HK-2 (cell line): ENCODE measurements around the gene ZNF408.
A peak's percentile ranks its signal among the peaks of the same experiment; 100 is the strongest.
"Not testable (repeated sequence)": the region's sequence is repeated elsewhere in the genome, so short reads cannot be mapped to it uniquely, and the experiment has no call there.

Experiments used
- DNase-seq: peaks from one replicate; pipeline ENCODE4 v3.0.0-alpha.2; 2018; ENCODE audit not compliant: unreplicated experiment

The ZNF408 gene

DNA sequence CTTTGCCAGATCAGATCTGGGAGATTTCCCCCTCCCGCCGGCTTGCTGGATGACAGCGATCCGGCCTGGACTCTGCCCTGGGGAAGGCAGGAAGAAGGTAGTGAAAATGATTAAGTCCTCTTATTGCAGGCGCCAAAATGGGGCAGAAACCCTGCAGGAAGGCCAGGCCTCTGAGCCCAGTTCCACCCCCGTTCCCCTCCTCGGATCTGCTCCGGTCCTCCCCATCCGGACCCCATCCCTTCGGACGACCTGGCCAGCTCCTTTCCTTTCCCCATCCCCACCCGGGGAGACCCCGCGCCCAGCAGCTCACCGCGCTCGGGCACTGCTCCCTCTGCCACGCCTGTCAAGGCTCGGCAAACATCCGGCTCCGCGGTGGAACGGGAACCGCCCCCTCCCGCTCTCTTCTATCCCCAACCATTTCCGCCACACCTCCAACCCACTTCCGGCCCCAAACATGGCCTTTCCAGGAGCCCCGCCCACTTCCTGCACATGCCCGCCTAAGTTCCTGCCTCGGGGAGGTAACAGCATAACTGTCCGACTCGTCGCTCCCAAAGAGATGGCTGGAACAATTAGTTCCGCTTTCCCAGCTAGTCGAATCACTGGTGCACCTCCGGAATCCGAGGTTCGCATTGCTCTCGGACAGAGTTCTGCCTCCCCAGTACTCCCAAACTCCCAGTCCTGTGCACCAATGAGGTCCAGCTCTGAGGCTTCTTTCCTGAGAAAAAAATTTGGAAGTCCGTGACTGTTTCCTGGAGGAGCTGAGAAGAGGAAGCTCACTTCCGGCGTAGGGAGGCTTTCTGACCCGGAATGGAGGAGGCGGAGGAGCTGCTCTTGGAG, at the start of gene ZNF408, which contains the start of gene ARHGAP1:
Gene ZNF408, plus strand, starts transcription at position 791 of the 837 bp plus-strand sequence. Its CDS starts 17 bp downstream, at position 808.
Gene ARHGAP1, minus strand, starts transcription at position 379 of the 837 bp plus-strand sequence. CDS start 4,512 bp downstream, outside the sequence.
- DNase-seq, result peak; percentile 95

DNA sequence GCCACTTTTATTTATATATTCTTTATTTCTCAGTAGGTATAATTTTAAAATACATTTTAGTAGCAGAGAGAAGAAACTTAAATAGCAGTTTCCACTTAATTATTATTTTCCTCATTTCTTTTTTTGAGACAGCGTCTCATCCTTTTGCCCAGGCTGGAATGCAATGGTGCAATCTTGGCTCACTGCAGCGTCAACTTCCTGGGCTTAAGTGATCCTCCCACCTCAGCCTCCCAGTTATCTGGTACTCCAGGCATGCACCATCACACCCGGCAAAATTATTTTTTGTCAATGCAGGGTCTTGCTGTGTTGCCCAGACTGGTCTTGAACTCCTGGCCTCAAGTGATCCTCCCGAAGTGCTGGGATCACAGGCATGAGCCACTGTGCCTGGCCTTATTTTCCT, 45.2 kb upstream of the ZNF408 start:
- DNase-seq, result no peak

DNA sequence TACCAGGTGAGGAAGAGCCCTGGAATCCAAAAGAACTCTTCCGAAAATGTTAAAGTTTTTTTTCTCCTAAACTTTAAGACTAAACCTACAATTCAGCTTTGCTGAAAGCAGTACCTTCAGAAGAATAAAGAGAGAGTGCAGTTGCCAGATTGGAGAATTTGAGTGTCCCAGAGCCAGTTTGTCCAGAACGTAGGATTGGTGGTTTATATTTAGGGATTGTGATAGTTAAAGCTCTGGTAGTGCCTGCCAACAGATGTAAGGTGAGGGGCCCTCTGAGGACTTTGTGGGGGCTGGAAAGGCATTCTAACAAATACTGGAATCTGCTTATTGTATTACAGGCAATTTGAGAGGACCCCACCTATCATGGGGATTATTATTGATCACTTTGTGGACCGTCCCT, 43.6 kb upstream of the ZNF408 start:
- no peak for DNase-seq

DNA sequence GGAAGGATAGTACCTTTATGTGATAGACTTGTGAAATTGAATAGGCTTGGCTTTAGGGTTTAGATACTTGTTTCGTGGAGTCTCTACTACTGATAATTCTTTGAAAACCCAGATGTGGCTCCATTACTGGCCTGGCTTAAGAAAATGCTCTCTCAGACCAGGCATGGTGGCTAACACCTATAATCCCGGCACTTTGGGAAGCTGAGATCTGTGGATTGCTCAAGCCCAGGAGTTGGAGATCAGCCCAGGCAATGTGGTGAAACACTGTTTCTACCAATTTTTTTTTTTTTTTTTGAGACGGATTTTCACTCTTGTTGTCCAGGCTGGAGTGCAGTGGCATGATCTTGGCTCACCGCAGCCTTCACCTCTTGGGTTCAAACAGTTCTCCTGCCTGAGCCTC, 42.6 kb upstream of the ZNF408 start:
- no peak for DNase-seq

DNA sequence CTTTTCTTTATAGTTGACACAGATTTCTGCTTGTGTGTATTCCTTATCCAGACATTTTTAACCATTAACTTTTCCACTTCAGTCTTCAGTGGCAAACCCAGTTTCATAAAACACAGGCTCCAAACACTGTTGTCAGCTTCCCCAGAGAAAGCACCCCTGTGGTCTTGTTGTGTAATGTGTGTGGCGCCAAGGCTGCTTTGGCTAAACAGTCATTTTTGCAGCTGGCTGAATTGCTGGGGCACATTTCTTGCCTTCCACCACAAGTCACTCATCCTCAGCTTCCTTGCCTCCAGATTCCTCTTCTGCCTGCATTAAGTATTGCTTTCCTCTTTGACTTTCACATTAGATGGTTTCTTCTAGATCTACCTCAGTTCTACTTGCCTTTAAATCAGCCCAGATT, 40.9 kb upstream of the ZNF408 start:
- no peak for DNase-seq

DNA sequence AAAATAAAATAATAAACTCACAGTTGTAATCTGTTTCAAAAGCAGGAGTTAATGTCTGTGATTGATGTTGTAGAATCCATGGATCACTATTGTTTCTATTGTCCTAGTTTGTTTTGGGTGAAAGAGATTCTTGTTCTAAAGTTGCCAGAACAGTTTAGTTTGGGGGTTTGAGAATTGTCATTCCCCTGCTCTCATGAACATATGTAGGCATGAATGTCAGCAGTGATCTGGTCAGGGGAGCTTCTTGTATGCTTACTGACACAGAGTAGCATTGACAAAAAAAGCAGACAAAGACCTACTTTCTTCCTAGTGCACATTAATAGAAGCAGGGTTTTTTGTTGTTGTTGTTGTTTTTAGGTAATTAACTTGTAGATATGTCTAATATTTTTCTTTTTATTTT, 39.0 kb upstream of the ZNF408 start:
- no peak for DNase-seq

DNA sequence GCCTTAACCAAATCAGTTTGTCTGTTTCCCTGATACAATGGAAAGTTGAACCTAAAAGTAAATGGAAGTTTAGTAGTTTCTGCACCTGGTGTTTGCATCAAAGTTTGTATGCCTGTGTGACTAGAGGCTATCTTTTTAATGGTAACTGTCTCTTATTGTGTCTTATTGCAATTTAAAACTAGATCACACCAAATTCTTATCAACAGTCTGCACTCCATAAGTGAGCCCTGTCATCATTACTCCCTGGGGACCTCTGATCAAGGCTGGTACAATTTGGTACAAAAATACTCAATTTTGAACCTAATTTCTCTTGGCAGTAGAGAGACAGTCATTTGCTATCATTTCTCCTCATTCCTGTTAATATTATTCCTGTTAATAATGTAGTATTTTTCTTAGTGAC, 38.5 kb upstream of the ZNF408 start:
- no peak for DNase-seq

DNA sequence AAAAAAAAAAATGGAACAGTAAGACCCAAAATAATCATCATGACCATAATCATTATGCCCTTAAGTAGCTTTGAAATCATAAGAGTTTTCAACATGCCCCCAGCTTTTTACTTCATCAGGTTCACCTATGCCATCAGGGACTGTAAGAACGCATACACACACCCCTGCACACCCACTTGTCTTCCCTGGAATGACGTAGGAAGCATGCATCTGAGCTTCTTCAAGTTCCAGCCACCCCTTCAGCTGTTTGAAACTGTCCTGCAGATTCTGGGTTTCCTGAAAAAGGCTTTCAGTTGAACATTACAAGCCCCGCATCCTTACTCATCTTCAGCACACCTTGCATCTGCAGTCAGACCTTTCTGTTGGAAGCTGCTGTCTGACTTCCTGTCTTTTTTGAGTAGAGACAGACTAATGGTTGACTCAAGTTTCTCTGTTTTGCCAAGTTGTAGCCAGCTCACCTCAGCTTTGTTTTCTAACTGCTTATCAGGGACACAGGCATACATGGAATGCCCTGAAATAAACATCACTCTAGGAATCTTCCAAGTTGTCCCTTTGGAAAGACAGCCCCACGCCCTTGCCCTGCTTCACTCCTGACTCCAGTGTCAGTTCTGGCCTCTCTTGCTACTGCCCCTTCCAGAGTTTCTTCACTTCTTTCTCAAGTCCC, 37.4 kb upstream of the ZNF408 start:
- DNase-seq, result no peak

DNA sequence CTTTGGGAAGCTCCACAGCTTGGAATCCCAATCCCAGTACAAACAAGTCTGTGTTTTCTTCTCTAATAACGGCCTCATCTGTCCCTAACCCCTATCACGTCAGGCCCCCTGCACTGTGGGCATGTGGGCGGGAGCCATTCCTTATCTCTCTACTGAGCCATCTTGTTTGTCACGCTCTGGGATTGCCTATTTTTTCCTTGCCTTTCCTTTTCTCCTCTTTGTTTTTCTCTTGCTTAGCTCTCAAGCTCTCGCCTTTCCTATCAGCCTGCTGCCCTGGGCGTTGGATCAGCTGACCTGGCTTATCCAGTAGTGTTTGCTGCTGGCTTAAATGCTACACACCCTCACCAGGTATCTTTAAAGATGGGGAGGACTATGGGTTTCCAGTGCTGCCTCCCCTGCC, 36.2 kb upstream of the ZNF408 start:
- DNase-seq, result no peak

DNA sequence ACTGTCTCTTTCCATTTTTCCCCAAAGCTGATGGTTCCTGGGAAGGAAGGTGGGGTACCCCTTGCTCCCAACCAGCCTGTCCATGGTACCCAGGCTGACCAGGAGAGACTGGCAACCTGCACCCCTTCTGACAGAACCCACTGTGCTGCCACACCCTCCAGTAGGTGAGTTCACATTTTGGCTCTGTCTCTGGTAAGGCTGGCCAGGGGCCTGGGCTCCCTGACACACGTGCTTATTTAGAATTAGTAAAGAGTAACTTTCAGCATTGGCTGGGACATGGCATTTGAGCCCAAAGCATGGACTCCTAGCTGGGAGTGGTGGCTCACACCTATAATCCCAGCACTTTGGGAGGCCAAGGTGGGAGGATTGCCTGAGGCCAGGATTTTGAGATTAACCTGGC, 35.5 kb upstream of the ZNF408 start:
- DNase-seq, result no peak

DNA sequence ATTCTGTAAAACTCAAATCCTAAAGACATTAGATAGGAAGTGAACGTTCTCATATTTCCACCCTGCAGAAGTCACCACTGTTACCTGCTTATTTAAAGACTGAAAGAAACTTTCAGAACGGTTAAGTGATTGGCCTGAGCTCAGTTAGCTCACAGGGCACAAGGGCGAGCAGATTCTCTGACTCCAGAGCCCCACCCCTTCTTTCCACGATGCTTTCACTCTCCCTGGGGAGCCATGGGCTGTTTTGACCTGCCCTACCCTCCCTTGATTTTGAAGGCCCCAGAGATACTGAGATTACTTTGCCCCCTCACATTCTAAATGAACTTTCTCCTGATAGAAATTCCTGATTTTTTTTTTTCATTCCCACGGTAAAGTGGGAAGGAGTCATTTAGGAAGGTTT, 34.3 kb upstream of the ZNF408 start:
- DNase-seq, result no peak

DNA sequence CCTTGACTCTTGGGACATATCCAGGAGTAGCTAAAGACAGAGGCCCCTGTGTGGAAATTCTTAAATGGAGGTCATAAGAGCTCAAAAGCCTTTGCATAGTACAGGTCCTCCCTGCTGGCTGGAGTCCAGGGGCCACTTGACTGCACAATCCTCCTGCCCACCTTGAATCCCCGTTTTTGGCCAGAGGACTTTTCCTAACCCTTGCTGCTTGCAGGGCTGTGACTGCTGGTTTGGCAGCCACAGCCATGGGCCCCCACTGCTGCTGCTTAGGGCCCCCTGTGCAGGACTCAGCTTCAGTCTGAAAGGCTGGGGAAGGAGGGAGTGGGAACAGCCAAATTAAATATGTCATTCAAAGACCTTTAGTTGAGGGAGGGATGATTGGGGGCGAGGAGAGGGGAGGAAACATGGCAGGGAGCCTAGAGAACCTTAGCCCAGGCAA, 33.8 kb upstream of the ZNF408 start:
- no peak for DNase-seq

DNA sequence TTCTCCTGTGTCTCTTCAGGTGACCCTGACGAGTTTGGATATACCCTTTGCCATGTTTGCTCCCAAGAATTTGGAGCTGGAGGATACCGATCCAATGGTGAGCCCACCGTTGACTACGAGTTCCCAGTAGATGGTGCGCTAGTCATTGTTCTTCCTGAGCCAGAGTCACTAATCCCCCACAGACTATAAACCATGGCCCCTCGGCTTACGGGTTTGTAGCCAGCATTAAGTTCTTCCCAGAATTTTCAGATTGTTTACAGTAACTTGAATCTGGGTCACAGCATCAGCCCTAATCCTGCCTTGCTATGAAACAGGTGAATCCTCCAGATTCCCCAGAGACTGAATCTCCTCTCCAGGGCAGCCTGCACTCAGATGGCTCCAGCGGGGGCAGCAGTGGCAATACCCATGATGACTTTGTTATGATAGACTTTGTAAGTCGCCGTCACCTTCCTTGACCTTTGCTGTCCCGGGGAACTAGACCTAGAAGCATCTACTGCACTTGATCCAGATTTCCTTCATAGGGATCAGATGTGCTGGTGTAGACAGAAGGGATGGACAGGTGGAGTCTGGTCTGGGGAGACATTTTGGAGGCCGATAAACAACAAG, 32.2 kb upstream of the ZNF408 start:
- DNase-seq, result no peak

DNA sequence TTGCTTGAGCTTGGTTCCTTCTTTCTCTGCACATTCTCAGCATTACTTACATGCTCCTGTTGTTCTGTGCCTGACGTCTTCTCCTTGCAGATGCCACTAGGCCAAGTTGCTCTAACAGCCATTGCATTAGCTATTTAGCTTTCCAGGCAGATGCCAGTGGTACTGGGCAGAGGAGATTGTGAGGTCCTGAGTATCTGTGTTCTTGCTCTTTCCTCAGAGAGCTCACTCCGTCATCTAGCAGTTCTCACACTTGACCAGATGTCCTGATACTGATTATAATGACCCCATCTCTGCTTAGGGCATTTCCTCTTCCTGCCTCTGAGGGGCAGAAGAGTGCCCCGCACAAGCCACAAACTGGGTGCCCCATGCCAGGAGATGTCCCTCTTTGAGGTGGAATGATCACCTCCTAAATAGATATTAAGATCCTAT, 31.1 kb upstream of the ZNF408 start:
- DNase-seq, result no peak

DNA sequence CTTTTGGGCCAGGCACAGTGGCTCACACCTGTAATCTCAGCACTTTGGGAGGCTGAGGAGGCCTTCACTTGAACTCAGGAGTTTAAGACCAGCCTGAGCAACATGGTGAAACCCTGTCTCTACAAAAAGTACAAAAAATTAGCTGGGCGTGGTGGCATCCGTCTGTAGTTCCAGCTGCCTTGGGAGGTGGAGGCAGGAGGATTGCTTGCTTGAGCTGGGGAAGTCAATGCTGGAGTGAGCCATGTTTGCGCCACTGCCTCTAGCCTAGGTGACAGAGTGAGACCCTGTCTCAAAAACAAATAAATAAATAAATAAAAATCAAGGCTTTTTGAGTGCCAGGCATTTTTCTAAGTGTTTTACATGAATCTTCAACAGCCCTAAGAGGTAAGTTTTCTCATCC, 30.3 kb upstream of the ZNF408 start:
- DNase-seq, result not testable (repeated sequence)

DNA sequence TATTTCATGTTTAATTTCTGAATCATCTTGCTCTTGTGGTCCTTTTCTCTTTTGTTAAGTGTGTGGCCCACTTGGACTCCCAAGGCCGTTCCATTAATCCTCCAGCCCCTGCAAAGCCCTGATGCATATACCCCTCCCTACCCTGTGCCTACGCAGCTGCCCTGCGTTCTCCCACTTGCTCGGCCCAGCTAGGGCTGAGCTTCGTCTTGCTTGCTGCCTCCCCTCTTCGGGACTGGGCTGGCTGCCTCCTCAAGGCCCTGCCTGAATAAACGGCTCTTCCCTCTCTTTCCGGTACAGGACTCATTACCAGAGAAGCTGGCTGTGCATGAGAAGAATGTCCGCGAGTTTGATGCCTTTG, 28.9 kb upstream of the ZNF408 start:
- no peak for DNase-seq

DNA sequence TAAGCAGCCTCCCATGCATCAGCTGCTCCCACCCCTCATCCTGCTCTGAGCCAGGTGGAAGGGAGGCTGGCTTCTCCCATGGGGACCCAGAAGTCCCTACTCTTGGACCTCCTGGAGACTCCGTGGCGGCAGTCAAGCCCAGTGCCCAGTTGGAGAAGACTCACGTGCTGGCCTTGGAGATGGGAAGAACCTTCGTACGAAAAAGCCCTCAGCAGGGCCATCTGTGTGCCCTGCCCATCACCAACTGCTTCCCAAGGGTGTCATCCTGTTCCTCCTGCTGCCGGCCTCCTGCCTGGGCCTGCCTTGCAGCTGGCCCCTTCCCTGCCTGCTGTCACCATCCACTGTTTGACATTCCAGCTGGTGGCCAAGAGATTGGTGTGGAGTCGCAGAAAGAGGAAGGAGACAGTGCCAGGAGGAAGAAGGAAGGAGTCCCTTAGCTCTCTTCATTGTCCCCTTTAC, 28.4 kb upstream of the ZNF408 start:
- no peak for DNase-seq

DNA sequence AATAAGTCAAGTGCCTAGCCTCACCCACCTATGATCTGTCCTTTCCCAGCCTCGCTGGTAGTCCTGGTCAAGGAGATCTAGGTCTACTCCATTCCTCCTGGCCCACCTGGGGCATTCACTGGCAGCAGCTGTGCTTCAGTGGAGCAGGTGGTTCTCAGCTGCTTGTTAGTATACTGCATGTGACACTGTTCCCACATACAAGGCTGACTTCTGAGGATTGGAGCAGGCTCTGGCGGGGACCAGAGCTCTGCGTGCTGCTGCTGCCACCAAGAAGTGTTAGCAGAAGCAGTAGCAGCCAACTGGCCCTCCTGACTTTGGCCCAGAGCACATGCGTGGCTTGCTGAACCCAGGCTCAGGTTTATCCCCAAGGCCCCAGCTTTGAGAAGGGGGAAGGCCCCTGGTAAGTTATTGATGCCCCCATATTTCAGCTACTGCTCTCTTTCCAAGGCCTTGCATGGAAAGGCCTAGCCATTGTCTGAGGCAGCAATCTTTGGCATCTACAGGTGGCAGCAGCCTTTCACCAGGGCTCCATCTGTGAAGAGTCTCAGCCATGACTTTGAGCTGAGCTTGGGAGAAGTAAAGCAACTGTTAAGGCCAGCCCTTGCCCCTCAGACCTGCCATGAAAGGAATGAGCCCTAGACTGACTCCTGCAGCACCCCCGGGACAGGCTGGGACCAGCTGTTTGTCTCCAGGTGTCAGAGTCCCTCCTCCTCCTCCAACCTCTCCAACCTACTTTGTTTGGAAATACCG, 26.9 kb upstream of the ZNF408 start:
- no peak for DNase-seq

DNA sequence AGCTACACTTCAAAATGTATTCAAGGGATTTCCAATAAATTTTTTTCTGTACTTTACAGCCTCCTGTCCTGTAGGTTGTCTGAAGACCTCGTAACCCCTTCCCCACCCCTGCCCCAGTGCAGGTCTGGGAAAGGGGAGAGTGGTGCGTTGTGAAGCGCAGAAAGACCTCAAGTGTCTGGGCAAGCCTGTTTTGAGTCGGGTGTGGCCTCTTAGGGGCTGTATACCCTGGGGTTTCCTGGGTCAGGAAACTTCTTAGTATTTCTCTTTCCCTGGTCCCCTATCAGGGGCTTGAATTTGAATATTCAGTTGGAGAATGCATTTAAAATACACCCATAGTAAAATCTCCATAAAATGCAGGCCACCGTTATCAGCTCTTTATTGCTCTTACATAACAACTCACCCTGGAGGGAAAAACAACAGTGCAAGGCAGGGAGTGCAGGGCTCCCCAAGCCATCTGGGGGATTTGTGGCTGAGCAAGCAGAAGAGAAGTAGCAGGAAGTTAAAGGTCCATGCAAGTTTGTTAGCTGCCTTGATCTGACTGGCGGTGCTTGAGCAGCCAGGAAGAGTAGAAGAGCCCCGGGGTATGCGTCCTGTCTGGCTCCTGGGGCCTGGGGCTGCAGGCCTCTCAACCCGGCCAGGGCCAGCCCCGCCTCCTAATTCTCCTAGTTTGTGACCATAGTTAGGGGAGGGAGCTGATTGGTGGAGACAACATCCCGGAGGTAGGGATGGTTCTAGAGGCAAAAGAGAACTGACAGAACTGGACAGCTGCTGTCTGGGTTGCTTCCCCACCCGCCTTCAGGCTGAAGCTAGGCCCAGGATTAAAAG, 26.2 kb upstream of the ZNF408 start:
- no peak for DNase-seq

DNA sequence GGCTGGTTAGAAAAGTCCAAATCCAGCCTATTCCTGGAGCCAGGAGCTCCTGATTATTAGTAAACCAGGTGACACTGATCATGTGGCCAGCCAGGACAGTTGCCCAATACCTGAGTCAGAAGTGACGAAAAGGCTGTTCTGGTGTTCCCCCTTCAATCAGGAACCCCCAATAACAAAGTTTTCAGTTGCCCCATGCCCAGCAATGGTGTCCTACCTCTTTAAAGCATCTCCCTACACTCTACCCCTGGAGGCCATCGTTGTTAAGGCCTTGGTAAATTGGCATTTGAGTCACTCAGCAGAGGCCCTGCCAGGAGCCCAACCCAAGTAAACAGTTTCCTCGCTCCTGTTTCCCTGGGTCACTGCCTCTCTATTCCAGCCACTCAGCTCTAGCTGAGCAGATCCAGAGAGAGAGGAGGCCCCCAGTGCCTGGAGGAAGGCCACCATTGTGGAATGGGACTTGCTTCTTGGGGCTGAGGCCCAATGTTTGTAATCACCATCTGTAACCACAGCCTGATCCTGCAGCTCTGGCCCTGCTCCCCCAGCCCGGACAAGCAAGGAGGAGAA, 25.5 kb upstream of the ZNF408 start:
- DNase-seq, result no peak

DNA sequence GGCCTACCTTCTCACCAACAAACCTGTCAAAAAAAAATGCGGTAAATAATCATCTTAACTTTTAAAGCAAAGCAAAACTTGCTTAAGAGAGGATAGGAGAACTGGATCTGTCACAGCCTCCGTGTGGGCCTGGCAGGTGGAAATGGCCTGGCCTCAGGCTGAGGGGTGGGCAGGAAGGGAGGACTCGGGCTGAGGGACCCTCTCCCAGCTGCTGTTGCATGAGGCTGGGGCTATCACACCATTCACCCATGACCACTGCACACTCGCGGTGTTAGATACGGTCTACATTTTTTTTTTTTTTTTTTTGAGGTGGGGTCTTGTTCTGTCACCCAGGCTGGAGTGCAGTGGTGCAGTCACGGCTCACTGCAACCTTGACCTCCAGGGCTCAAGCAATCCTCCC, 24.9 kb upstream of the ZNF408 start:
- no peak for DNase-seq
